GM19328 (cell line): ENCODE measurements around the gene ARSG.
"Not testable (repeated sequence)": the region's sequence is repeated elsewhere in the genome, so short reads cannot be mapped to it uniquely, and the experiment has no call there.

ENCODE experiments used
- ATAC-seq: cut with Tn5 transposase; IDR thresholded peaks from one replicate; pipeline ENCODE4 v1.9.1; 2021; ENCODE audit warnings: mild to moderate bottlenecking, moderate library complexity; ENCODE audit not compliant: unreplicated experiment

The ARSG gene

GRCh38 chr17:68304706-68305105, 13.4 kb downstream of the ARSG start:
- no peak for ATAC-seq

- ATAC-seq, result no peak
Measured at GRCh38 chr17:68305142-68305541, 13.8 kb downstream of the ARSG start.

- no peak for ATAC-seq
Measured at GRCh38 chr17:68306819-68307218, 15.5 kb downstream of the ARSG start.

GRCh38 chr17:68307443-68307842, 16.1 kb downstream of the ARSG start:
- ATAC-seq, result no peak

- ATAC-seq, result not testable (repeated sequence)
Measured at GRCh38 chr17:68308486-68308885, 17.2 kb downstream of the ARSG start.

- ATAC-seq, result not testable (repeated sequence)
Measured at GRCh38 chr17:68309066-68309670, 17.9 kb downstream of the ARSG start.

GRCh38 chr17:68310152-68310551, 18.9 kb downstream of the ARSG start:
- ATAC-seq, result no peak

GRCh38 chr17:68314916-68315535, 23.7 kb downstream of the ARSG start:
- ATAC-seq, result no peak

GRCh38 chr17:68315930-68316329, 24.6 kb downstream of the ARSG start:
- no peak for ATAC-seq

GRCh38 chr17:68317458-68317857, 26.2 kb downstream of the ARSG start:
- no peak for ATAC-seq

GRCh38 chr17:68318103-68318991, 27.1 kb downstream of the ARSG start:
- ATAC-seq, result no peak

GRCh38 chr17:68319410-68320162, 28.3 kb downstream of the ARSG start:
- no peak for ATAC-seq

- ATAC-seq, result no peak
Measured at GRCh38 chr17:68320311-68320865, 29.1 kb downstream of the ARSG start.

- no peak for ATAC-seq
Measured at GRCh38 chr17:68320943-68321555, 29.8 kb downstream of the ARSG start.

GRCh38 chr17:68321556-68321954, 30.3 kb downstream of the ARSG start:
- no peak for ATAC-seq

GRCh38 chr17:68322630-68323029, 31.3 kb downstream of the ARSG start:
- no peak for ATAC-seq

GRCh38 chr17:68324114-68324513, 32.8 kb downstream of the ARSG start:
- ATAC-seq, result no peak

- no peak for ATAC-seq
Measured at GRCh38 chr17:68324654-68325336, 33.5 kb downstream of the ARSG start.

- no peak for ATAC-seq
Measured at GRCh38 chr17:68325961-68326360, 34.7 kb downstream of the ARSG start.

- no peak for ATAC-seq
Measured at GRCh38 chr17:68326681-68327080, 35.4 kb downstream of the ARSG start.
